ENCODE results near the gene REN. TPM values are rescaled to one million over a fixed set of nuclear protein-coding genes. Genes with fewer than 3 reads are reported as not detected.

Gene REN
- total and polyA plus RNA-seq, 2 donors (not counting 1 experiment from before 2014, with no cell fraction given) = 0.17 to 0.20 TPM

DNA sequence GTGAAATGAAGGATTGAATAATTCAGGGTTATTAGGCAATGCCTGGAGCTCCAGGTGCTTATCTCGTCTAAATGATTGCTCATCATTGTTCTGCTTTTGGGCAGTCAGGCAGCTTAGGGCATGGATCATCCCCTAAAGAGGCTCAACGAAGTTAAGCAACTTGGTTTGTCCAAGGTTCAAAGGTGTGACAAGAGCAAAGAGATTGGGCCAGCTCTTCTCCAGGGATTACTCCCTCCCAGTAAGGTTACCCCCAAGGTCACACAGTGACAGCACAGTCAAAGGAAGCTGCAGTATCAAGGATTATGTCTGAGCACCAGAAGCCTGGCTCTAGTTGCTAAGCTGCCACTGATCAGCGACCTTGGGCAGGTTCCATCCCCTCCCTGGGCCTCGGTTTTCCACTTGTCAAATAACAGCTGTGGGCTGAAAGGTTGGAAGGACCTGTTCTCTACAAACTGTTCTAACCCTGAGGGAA, 21.1 kb downstream of the REN start:
- no peaks in the 10 kb centered on the region for H3K36me3 ChIP-seq (ENCODE audit: control insufficient read depth, insufficient read depth, low read length)
- no peak overlapping the region for H3K27ac ChIP-seq (ENCODE audit: insufficient read depth, low read length)
- DNase-seq (ENCODE audit: low read depth in 2 of 2) = no peak
- H4K20me1 ChIP-seq (ENCODE audit: control insufficient read depth, extremely low read depth, insufficient read depth, low read length) = no peaks in the 10 kb centered on the region
- no peak overlapping the region for H3K4me2 ChIP-seq (ENCODE audit: extremely low read depth, insufficient read depth, low read length)
- no peaks in the 10 kb centered on the region for H3K79me2 ChIP-seq (ENCODE audit: control insufficient read depth, insufficient read depth, low read length)
- H2AFZ ChIP-seq (ENCODE audit: low read length) = no peak overlapping the region
- peaks cover 10% of the 10 kb centered on the region for H3K27me3 ChIP-seq (ENCODE audit: control insufficient read depth, insufficient read depth, low read length)
- no peaks in the 10 kb centered on the region for H3K9me3 ChIP-seq (ENCODE audit: control insufficient read depth, insufficient read depth, low read depth, low read length)
- H3K9ac ChIP-seq (ENCODE audit: insufficient read depth, low read length) = no peak overlapping the region
- TF ChIP-seq EZH2 (IDR thresholded peaks at IDR 0.05; ENCODE audit: low read length, missing control alignments) = no peak
- TF ChIP-seq, protein P1, sequence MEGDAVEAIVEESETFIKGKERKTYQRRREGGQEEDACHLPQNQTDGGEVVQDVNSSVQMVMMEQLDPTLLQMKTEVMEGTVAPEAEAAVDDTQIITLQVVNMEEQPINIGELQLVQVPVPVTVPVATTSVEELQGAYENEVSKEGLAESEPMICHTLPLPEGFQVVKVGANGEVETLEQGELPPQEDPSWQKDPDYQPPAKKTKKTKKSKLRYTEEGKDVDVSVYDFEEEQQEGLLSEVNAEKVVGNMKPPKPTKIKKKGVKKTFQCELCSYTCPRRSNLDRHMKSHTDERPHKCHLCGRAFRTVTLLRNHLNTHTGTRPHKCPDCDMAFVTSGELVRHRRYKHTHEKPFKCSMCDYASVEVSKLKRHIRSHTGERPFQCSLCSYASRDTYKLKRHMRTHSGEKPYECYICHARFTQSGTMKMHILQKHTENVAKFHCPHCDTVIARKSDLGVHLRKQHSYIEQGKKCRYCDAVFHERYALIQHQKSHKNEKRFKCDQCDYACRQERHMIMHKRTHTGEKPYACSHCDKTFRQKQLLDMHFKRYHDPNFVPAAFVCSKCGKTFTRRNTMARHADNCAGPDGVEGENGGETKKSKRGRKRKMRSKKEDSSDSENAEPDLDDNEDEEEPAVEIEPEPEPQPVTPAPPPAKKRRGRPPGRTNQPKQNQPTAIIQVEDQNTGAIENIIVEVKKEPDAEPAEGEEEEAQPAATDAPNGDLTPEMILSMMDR (conservative IDR thresholded peaks at IDR 0.05 in 1 of 2, IDR thresholded peaks at IDR 0.05 in 1 of 2; ENCODE audit: low read depth in 1 of 2, low read length in 2 of 2) = no peak
- no peaks in the 10 kb centered on the region for H3K4me1 ChIP-seq (ENCODE audit: control insufficient read depth, extremely low read depth, insufficient read depth, low read length)
- H3K4me3 ChIP-seq (replicated peaks in 1 of 4; ENCODE audit: control extremely low read depth in 1 of 4, insufficient read depth in 1 of 4, low read depth in 3 of 4, low read length in 4 of 4) = no peak overlapping the region

DNA sequence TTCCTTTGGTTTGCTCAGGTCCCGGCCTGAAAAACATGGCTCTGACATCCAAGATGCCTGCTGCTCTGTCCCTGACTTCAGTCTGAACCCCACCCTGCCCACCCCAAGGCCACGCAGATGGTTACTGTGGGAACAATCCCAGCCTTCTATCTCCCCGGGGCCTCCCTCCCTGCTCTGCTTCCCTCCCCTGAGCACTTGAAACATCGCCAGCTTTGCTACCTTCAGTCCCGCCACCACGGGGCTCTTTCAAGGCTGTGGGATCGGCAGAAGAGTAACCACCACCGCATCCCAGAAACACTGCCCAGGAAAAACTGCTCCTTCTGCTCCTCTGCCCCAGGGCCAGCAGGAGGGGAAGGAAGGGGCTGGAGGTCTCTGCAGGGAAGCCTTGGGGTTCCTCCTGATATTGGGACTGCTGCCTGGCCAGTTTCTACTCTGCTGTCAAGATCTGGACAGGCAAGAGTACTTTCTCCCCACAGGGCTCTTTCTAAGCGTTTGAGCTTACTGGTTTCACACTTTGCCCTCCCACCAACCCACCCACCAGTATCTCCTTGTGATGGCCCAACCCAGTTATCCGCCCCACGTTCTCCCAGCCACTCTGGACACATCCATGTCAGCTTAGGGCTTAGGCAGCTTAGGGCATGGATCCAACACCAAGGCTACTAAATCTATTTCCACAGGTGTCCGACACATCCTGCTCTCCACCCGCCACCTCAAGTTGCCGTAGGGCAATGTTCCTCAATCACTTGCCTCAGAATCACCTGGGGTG, 22.7 kb downstream of the REN start:
- Histone ChIP-seq H3K4me3 (replicated peaks in 1 of 4; ENCODE audit: control extremely low read depth in 1 of 4, insufficient read depth in 1 of 4, low read depth in 3 of 4, low read length in 4 of 4) (no peak overlapping the region), H2AFZ (ENCODE audit: low read length) (no peak overlapping the region), H3K27ac (ENCODE audit: insufficient read depth, low read length) (no peak overlapping the region), H4K20me1 (ENCODE audit: control insufficient read depth, extremely low read depth, insufficient read depth, low read length) (no peaks in the 10 kb centered on the region), H3K9ac (ENCODE audit: insufficient read depth, low read length) (no peak overlapping the region), H3K4me1 (ENCODE audit: control insufficient read depth, extremely low read depth, insufficient read depth, low read length) (no peaks in the 10 kb centered on the region), H3K4me2 (ENCODE audit: extremely low read depth, insufficient read depth, low read length) (no peak overlapping the region), H3K36me3 (ENCODE audit: control insufficient read depth, insufficient read depth, low read length) (no peaks in the 10 kb centered on the region), H3K79me2 (ENCODE audit: control insufficient read depth, insufficient read depth, low read length) (no peaks in the 10 kb centered on the region), H3K27me3 (ENCODE audit: control insufficient read depth, insufficient read depth, low read length) (peaks cover 10% of the 10 kb centered on the region), H3K9me3 (ENCODE audit: control insufficient read depth, insufficient read depth, low read depth, low read length) (no peaks in the 10 kb centered on the region)
- TF ChIP-seq, protein P1 (conservative IDR thresholded peaks at IDR 0.05 in 1 of 2, IDR thresholded peaks at IDR 0.05 in 1 of 2; ENCODE audit: low read depth in 1 of 2, low read length in 2 of 2) = no peak
- no peak for TF ChIP-seq EZH2 (IDR thresholded peaks at IDR 0.05; ENCODE audit: low read length, missing control alignments)
- no peak for DNase-seq (ENCODE audit: low read depth in 2 of 2)

DNA sequence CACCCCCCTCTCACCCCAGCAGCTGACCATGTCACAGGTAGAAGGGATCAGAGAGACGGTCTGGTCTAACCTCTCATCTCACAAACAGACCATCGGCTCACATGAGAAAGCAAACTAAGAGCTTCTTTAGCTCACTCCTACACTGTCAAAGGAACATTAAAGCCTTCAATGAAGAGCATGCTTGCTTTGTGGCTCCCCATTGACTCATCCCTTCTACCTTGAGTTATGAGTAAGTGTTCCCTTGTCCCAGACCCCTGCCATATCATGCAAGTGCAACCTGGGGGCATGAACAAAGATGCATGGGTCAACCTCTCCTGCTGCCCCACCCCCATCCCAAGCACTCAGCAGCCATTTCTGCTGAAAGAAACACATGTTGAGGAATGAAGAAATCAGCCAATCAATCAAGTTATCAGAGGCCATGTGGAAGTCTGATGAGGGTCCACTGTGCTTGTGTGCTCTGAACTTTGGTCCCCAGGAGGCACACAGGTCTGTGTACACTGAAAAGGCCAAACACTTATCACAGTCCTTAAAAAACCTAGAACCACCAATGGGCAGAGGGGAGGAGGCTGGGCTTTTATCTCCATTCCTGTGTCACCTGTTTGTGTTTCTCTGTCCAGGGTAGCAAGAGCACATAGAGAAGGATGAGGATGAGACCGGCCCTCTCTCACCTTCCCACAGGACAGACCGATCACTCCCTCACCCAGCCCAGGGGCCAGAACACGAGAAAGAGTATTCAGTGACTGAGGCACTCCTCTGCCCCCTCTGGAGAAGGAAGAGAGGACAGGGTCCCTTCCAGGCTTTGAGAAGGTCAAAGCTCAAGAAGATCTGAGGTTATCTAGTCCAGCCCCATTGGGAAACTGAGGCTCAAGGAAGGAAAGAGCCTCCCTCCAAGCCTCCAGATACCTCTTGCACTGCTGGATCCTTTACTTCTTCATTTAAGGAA, 23.8 kb downstream of the REN start:
- H2AFZ ChIP-seq (ENCODE audit: low read length) = no peak overlapping the region
- H3K4me3 ChIP-seq (replicated peaks in 1 of 4; ENCODE audit: control extremely low read depth in 1 of 4, insufficient read depth in 1 of 4, low read depth in 3 of 4, low read length in 4 of 4) = no peak overlapping the region
- no peak for DNase-seq (ENCODE audit: low read depth in 2 of 2)
- H3K4me1 ChIP-seq (ENCODE audit: control insufficient read depth, extremely low read depth, insufficient read depth, low read length) = no peaks in the 10 kb centered on the region
- no peaks in the 10 kb centered on the region for H3K79me2 ChIP-seq (ENCODE audit: control insufficient read depth, insufficient read depth, low read length)
- H3K9me3 ChIP-seq (ENCODE audit: control insufficient read depth, insufficient read depth, low read depth, low read length) = no peaks in the 10 kb centered on the region
- no peaks in the 10 kb centered on the region for H4K20me1 ChIP-seq (ENCODE audit: control insufficient read depth, extremely low read depth, insufficient read depth, low read length)
- no peaks in the 10 kb centered on the region for H3K36me3 ChIP-seq (ENCODE audit: control insufficient read depth, insufficient read depth, low read length)
- no peak overlapping the region for H3K4me2 ChIP-seq (ENCODE audit: extremely low read depth, insufficient read depth, low read length)
- TF ChIP-seq EZH2 (IDR thresholded peaks at IDR 0.05; ENCODE audit: low read length, missing control alignments) = no peak
- TF ChIP-seq, protein P1 (conservative IDR thresholded peaks at IDR 0.05 in 1 of 2, IDR thresholded peaks at IDR 0.05 in 1 of 2; ENCODE audit: low read depth in 1 of 2, low read length in 2 of 2) = no peak
- H3K9ac ChIP-seq (ENCODE audit: insufficient read depth, low read length) = no peak overlapping the region
- H3K27ac ChIP-seq (ENCODE audit: insufficient read depth, low read length) = no peak overlapping the region
- peaks cover 4% of the 10 kb centered on the region for H3K27me3 ChIP-seq (ENCODE audit: control insufficient read depth, insufficient read depth, low read length)
